Measurements from ENCODE around the gene NTHL1.

The NTHL1 gene

DNA sequence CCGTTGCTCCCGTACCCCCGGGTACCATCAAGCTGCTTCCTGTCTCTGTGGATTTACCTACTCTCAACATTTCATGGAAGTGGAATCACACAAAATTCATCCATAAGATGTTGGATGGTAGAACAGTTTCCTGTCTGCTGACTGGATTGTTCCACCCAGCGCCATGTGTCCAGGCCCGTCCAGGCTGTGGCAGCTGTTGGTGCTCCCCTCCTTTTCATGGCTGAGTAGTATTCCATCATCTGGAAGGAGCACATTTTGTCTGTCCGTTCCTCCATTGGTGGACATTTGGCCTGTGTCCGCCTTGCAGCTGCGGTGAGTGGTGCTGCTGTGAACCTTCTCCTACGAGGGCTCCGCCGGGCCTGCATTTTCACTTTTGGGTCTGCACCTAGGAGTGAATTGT is 18.5 kb upstream of the NTHL1 start:
- no peak for TF ChIP-seq EZH2phosphoT487 (IDR thresholded peaks at IDR 0.05; ENCODE audit: borderline replicate concordance, low read length)
- TF ChIP-seq, protein P1, sequence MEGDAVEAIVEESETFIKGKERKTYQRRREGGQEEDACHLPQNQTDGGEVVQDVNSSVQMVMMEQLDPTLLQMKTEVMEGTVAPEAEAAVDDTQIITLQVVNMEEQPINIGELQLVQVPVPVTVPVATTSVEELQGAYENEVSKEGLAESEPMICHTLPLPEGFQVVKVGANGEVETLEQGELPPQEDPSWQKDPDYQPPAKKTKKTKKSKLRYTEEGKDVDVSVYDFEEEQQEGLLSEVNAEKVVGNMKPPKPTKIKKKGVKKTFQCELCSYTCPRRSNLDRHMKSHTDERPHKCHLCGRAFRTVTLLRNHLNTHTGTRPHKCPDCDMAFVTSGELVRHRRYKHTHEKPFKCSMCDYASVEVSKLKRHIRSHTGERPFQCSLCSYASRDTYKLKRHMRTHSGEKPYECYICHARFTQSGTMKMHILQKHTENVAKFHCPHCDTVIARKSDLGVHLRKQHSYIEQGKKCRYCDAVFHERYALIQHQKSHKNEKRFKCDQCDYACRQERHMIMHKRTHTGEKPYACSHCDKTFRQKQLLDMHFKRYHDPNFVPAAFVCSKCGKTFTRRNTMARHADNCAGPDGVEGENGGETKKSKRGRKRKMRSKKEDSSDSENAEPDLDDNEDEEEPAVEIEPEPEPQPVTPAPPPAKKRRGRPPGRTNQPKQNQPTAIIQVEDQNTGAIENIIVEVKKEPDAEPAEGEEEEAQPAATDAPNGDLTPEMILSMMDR (IDR thresholded peaks at IDR 0.05; ENCODE audit: low read depth, low read length, poor library complexity, severe bottlenecking) = no peak
- peaks cover 14% of the 10 kb centered on the region for H3K36me3 ChIP-seq (ENCODE audit: control insufficient read depth, low read length)

DNA sequence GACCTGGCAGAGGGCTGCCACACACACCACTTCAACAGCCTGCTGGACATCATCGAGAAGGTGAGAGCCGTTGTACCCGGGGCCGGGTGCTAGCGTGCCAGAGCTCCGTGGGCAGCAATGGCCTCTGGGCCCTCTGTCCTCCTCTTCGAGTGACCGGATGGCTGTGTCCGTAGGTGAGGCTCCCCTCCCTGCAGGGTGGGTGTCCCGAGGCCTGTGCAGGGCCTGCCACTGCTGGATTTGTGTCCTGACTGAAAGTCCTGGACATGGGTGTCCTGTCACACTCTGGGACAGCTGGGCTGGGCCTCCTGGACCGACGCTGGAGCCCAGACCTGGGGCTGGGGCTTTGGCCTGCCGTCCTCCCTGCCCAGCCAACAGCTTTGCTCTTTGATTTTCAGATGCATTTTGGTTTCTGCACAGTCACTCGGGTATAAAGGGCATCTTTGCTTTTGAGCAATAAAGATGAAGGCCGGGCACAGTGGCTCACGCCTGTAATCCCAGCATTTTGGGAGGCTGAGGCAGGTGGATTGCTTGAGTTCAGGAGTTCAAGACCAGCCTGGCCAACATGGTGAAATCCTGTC is 16.8 kb upstream of the NTHL1 start:
- Histone ChIP-seq H3K9me2 (replicated peaks; ENCODE audit: control insufficient read depth, low read length) (no peaks in the 10 kb centered on the region), H3K4me1 (ENCODE audit: control insufficient read depth, low read length) (no peaks in the 10 kb centered on the region), H3K9me3 (ENCODE audit: control insufficient read depth, insufficient read depth, low read length) (no peaks in the 10 kb centered on the region), H4K20me1 (ENCODE audit: control insufficient read depth, insufficient read depth, low read depth, low read length) (no peaks in the 10 kb centered on the region), H3K4me2 (ENCODE audit: low read length) (no peak overlapping the region), H3K27ac (ENCODE audit: low read depth, low read length) (no peak overlapping the region), H3K27me3 (ENCODE audit: control insufficient read depth, low read length) (no peaks in the 10 kb centered on the region), H3K36me3 (ENCODE audit: control insufficient read depth, low read length) (peaks cover 14% of the 10 kb centered on the region), H3K79me2 (ENCODE audit: control insufficient read depth, low read length) (no peaks in the 10 kb centered on the region), H3K4me3 (ENCODE audit: low read length) (no peak overlapping the region), H3F3A (ENCODE audit: control insufficient read depth, insufficient read depth) (no peaks in the 10 kb centered on the region)
- TF ChIP-seq EZH2phosphoT487 (IDR thresholded peaks at IDR 0.05; ENCODE audit: borderline replicate concordance, low read length) = no peak
- TF ChIP-seq, protein P1 (IDR thresholded peaks at IDR 0.05; ENCODE audit: low read depth, low read length, poor library complexity, severe bottlenecking) = no peak

More for the DNA sequence above, 18.5 kb upstream of the NTHL1 start:
- Histone ChIP-seq H3K4me3 (ENCODE audit: low read length) (no peak overlapping the region), H3K79me2 (ENCODE audit: control insufficient read depth, low read length) (no peaks in the 10 kb centered on the region), H3K27ac (ENCODE audit: low read depth, low read length) (no peak overlapping the region), H3K4me1 (ENCODE audit: control insufficient read depth, low read length) (no peaks in the 10 kb centered on the region), H3K27me3 (ENCODE audit: control insufficient read depth, low read length) (no peaks in the 10 kb centered on the region), H3K4me2 (ENCODE audit: low read length) (no peak overlapping the region), H3K9me2 (replicated peaks; ENCODE audit: control insufficient read depth, low read length) (no peaks in the 10 kb centered on the region), H3F3A (ENCODE audit: control insufficient read depth, insufficient read depth) (no peaks in the 10 kb centered on the region), H4K20me1 (ENCODE audit: control insufficient read depth, insufficient read depth, low read depth, low read length) (no peaks in the 10 kb centered on the region), H3K9me3 (ENCODE audit: control insufficient read depth, insufficient read depth, low read length) (no peaks in the 10 kb centered on the region)

DNA sequence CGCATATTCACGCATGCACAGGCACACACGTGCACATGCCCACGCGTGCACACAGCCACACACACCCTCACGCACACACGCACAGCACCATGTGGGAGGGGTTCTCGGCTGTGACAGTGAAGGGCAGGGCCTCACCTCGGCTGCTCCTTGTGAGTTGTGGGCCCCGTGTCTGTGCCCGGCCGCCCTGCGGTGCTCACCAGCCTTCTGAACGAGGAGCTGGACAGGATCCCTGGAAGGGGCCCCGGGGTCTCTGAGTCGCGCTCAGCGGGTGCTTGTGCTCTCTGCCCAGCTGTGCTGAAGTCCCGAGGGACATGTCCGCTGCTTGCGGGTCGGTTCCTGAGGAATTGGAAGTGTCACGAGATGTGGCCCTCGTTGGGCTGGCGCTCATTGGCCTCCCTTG is 16.2 kb upstream of the NTHL1 start:
- H3K4me3 ChIP-seq (ENCODE audit: low read length) = no peak overlapping the region
- H3K79me2 ChIP-seq (ENCODE audit: control insufficient read depth, low read length) = no peaks in the 10 kb centered on the region
- peaks cover 14% of the 10 kb centered on the region for H3K36me3 ChIP-seq (ENCODE audit: control insufficient read depth, low read length)
- H4K20me1 ChIP-seq (ENCODE audit: control insufficient read depth, insufficient read depth, low read depth, low read length) = no peaks in the 10 kb centered on the region
- H3K9me2 ChIP-seq (replicated peaks; ENCODE audit: control insufficient read depth, low read length) = no peaks in the 10 kb centered on the region
- no peaks in the 10 kb centered on the region for H3K9me3 ChIP-seq (ENCODE audit: control insufficient read depth, insufficient read depth, low read length)
- no peaks in the 10 kb centered on the region for H3K27me3 ChIP-seq (ENCODE audit: control insufficient read depth, low read length)
- no peaks in the 10 kb centered on the region for H3F3A ChIP-seq (ENCODE audit: control insufficient read depth, insufficient read depth)
- no peak overlapping the region for H3K27ac ChIP-seq (ENCODE audit: low read depth, low read length)
- H3K4me2 ChIP-seq (ENCODE audit: low read length) = no peak overlapping the region
- no peaks in the 10 kb centered on the region for H3K4me1 ChIP-seq (ENCODE audit: control insufficient read depth, low read length)
- TF ChIP-seq, protein P1 (IDR thresholded peaks at IDR 0.05; ENCODE audit: low read depth, low read length, poor library complexity, severe bottlenecking) = no peak
- TF ChIP-seq EZH2phosphoT487 (IDR thresholded peaks at IDR 0.05; ENCODE audit: borderline replicate concordance, low read length) = no peak

All from DOHH2 (cell line).